SH-SY5Y (cell line): Measurements from ENCODE around the gene BRD4.

Experiments
- GATA2 ChIP-seq: IDR thresholded peaks from 2 replicates; pipeline ENCODE4 v1.6.1; 2011; ENCODE audit warnings: mild to moderate bottlenecking, low read depth, low read length
- GATA3 ChIP-seq: IDR thresholded peaks from 2 replicates; pipeline ENCODE4 v1.6.1; 2011; ENCODE audit warnings: low read depth, mild to moderate bottlenecking, low read length, moderate library complexity

DNA sequence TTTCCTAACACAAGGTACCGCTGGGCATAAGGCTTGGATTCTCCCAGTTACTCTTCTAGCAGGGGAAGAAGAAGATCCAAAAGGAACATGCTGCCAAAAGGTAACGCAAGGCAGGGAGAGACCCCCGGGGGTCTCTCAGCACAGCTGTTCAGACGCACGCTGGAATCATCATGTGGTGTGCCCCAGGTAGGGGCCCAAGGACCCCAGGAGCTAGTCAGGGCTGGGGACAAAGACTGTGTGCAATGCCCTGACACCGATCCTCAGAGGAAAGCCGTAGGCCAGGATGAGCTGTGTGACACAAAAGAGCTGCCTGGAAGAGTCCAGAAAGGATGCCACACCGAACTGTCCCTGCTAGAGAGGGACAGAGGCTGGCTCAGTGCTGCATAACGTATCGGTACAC is 77.8 kb downstream of the BRD4 start:
- no peak for TF ChIP-seq GATA3
- no peak for TF ChIP-seq GATA2
